ENCODE data around the gene PNPLA5.

DNA sequence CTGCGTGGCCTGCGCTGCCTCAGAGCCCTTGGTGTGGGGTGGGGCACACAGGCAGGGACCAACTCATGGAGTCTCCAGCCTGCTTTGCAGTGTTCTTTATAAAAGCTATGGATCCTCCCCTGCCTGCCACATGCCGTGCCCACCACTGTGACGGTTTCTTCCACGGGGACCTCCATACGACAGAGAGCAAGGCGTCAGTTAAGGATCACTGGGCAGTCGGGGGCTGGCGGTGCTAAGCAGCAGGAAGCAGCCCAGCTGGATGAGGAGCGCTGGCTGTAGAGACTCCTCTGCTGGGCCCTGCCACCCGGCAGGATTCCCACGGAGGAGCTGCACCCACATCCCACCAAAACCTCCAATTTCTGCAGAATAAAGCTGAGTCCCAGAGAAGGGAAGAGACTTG is 56.6 kb downstream of the PNPLA5 start:
- TF ChIP-seq, protein P1, sequence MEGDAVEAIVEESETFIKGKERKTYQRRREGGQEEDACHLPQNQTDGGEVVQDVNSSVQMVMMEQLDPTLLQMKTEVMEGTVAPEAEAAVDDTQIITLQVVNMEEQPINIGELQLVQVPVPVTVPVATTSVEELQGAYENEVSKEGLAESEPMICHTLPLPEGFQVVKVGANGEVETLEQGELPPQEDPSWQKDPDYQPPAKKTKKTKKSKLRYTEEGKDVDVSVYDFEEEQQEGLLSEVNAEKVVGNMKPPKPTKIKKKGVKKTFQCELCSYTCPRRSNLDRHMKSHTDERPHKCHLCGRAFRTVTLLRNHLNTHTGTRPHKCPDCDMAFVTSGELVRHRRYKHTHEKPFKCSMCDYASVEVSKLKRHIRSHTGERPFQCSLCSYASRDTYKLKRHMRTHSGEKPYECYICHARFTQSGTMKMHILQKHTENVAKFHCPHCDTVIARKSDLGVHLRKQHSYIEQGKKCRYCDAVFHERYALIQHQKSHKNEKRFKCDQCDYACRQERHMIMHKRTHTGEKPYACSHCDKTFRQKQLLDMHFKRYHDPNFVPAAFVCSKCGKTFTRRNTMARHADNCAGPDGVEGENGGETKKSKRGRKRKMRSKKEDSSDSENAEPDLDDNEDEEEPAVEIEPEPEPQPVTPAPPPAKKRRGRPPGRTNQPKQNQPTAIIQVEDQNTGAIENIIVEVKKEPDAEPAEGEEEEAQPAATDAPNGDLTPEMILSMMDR (IDR thresholded peaks at IDR 0.05; ENCODE audit: insufficient read depth, low read length, poor library complexity, severe bottlenecking) = no peak
- TF ChIP-seq EZH2phosphoT487 (conservative IDR thresholded peaks at IDR 0.05; ENCODE audit: low read length) = no peak
